SK-N-SH (cell line): Measurements from ENCODE around the gene BTBD7. TPM values are rescaled to one million over a fixed set of nuclear protein-coding genes. Genes with fewer than 3 reads are reported as not detected.
A peak's percentile ranks its signal among the peaks of the same experiment; 100 is the strongest.

Source experiments
- CTCF ChIA-PET: fragments of 300-600, 350-600 bp; formaldehyde crosslinking; extraction: SDS; loops from one replicate; lab custom pipeline; 2021; lab: Yijun Ruan, JAX
- POLR2A ChIA-PET: fragments of 350-600 bp; sonication (Branson Sonifier 250); formaldehyde crosslinking; extraction: SDS; loops from one replicate; lab custom pipeline; 2020; ENCODE audit warnings: antibody characterized with exemption, inconsistent platforms; lab: Yijun Ruan, JAX
- DNase-seq: peaks from one replicate; pipeline ENCODE4 v3.0.0; 2012
- H2AFZ ChIP-seq: fragments of 200-600 bp; sonication (generic); 2 replicates; pipeline ENCODE4 v1.8.1; 2016; ENCODE audit warnings: antibody characterized with exemption, mild to moderate bottlenecking, low read depth
- H3F3A ChIP-seq: fragments of 200-600 bp; sonication (generic); replicated peaks from 2 replicates; pipeline ENCODE3; 2016; ENCODE audit warnings: antibody characterized with exemption, mild to moderate bottlenecking; ENCODE audit not compliant: insufficient read depth
- H3K27ac ChIP-seq, 2 experiments: fragments of 200-500 bp in 1 of 2; fragments of 200-600 bp in 1 of 2; sonication (Bioruptor generic) in 1 of 2; sonication (generic), shearing (Covaris generic) in 1 of 2; 2 replicates each; pipeline versions ENCODE4 v1.5.1 to v1.6.1; 2014 to 2016; ENCODE audit warnings: low read depth in 2 of 2, inconsistent platforms in 1 of 2, low read length in 1 of 2, mild to moderate bottlenecking in 1 of 2, mixed read lengths in 1 of 2
- H3K27me3 ChIP-seq: fragments of 200-600 bp; sonication (generic), shearing (Covaris generic); 2 replicates; pipeline ENCODE4 v1.6.1; 2016; ENCODE audit warnings: mixed run types; ENCODE audit not compliant: insufficient read depth
- H3K36me3 ChIP-seq, 2 experiments: fragments of 200-500 bp in 1 of 2; fragments of 200-600 bp in 1 of 2; sonication (Bioruptor generic) in 1 of 2; sonication (generic) in 1 of 2; replicated peaks in 1 of 2; 2 replicates each; pipeline versions ENCODE3 to v1.5.1; 2014 to 2016; ENCODE audit warnings: low read length in 1 of 2, mild to moderate bottlenecking in 1 of 2; ENCODE audit not compliant: insufficient read depth in 2 of 2, control insufficient read depth in 1 of 2
- H3K4me1 ChIP-seq, 2 experiments: fragments of 200-500 bp in 1 of 2; fragments of 200-600 bp in 1 of 2; sonication (Bioruptor generic) in 1 of 2; sonication (generic), shearing (Covaris generic) in 1 of 2; 2 replicates each; pipeline versions ENCODE4 v1.5.1 to v1.6.1; 2014 to 2016; ENCODE audit warnings: low read depth in 1 of 2, low read length in 1 of 2, mixed run types in 1 of 2; ENCODE audit not compliant: insufficient read depth in 2 of 2, control insufficient read depth in 1 of 2
- H3K4me2 ChIP-seq: fragments of 200-600 bp; sonication (generic), shearing (Covaris generic); 2 replicates; pipeline ENCODE4 v1.6.1; 2017; ENCODE audit warnings: mixed run types
- H3K4me3 ChIP-seq, 2 experiments: fragments of 200-500 bp in 1 of 2; fragments of 200-600 bp in 1 of 2; sonication (Bioruptor generic) in 1 of 2; sonication (generic), shearing (Covaris generic) in 1 of 2; 2 replicates each; pipeline versions ENCODE4 v1.5.1 to v1.8.1; 2014 to 2016; ENCODE audit warnings: low read depth in 2 of 2, inconsistent platforms in 1 of 2, low read length in 1 of 2, mild to moderate bottlenecking in 1 of 2, mixed read lengths in 1 of 2, moderate library complexity in 1 of 2
- H3K79me2 ChIP-seq: fragments of 200-600 bp; sonication (generic); 2 replicates; pipeline ENCODE4 v1.8.1; 2017; ENCODE audit warnings: mild to moderate bottlenecking; ENCODE audit not compliant: insufficient read depth
- H3K9ac ChIP-seq: fragments of 200-600 bp; sonication (generic); 2 replicates; pipeline ENCODE4 v1.6.1; 2017; ENCODE audit warnings: mixed run types
- H3K9me2 ChIP-seq: fragments of 200-600 bp; sonication (generic); 2 replicates; pipeline ENCODE4 v1.6.1; 2017; ENCODE audit warnings: mixed run types
- H3K9me3 ChIP-seq: fragments of 200-600 bp; sonication (generic); 2 replicates; pipeline ENCODE4 v1.6.1; 2017; ENCODE audit warnings: mixed run types, mild to moderate bottlenecking, moderate library complexity
- H4K20me1 ChIP-seq: fragments of 200-600 bp; sonication (generic); 2 replicates; pipeline ENCODE4 v1.6.1; 2017; ENCODE audit warnings: mild to moderate bottlenecking, mixed run types; ENCODE audit not compliant: insufficient read depth
- ELF1 ChIP-seq: IDR thresholded peaks from 2 replicates; pipeline ENCODE4 v1.4.0; 2012
- EZH2phosphoT487 ChIP-seq: fragments of 200-600 bp; sonication (generic); IDR thresholded peaks from 2 replicates; pipeline ENCODE4 v1.6.1; 2017; ENCODE audit warnings: low read depth, mixed run types, mild to moderate bottlenecking, antibody characterized with exemption, moderate library complexity, borderline replicate concordance
- FOSL2 ChIP-seq: IDR thresholded peaks from 2 replicates; pipeline ENCODE4 v1.4.0; 2012; ENCODE audit warnings: low read depth, mild to moderate bottlenecking, moderate library complexity, borderline replicate concordance
- FOXJ3 ChIP-seq: sonication (generic); formaldehyde crosslinking; IDR thresholded peaks from 2 replicates; pipeline ENCODE4 v1.5.1; 2020; ENCODE audit warnings: mild to moderate bottlenecking, missing genetic modification reagents
- GATA2 ChIP-seq: sonication (generic); formaldehyde crosslinking; IDR thresholded peaks from 2 replicates; pipeline ENCODE4 v1.5.0; 2020; ENCODE audit warnings: mild to moderate bottlenecking, missing genetic modification reagents
- JUND ChIP-seq: IDR thresholded peaks from 2 replicates; pipeline ENCODE4 v1.4.0; 2012
- MAX ChIP-seq: IDR thresholded peaks from 2 replicates; pipeline ENCODE4 v1.4.0; 2012; ENCODE audit warnings: low read depth
- MEF2A ChIP-seq: IDR thresholded peaks from 2 replicates; pipeline ENCODE4 v1.4.0; 2012; ENCODE audit warnings: low read depth, borderline replicate concordance
- NFIC ChIP-seq: IDR thresholded peaks from 2 replicates; pipeline ENCODE4 v1.4.0; 2012; ENCODE audit warnings: borderline replicate concordance
- NRF1 ChIP-seq: IDR thresholded peaks from 2 replicates; pipeline ENCODE4 v1.6.1; 2012; ENCODE audit warnings: low read depth, mild to moderate bottlenecking, low read length
- POLR2AphosphoS5 ChIP-seq: IDR thresholded peaks from 2 replicates; pipeline ENCODE4 v1.6.1; 2012; ENCODE audit warnings: low read depth, low read length
- RXRA ChIP-seq: IDR thresholded peaks from 2 replicates; pipeline ENCODE4 v1.4.0; 2012; ENCODE audit warnings: low read depth, mild to moderate bottlenecking, borderline replicate concordance
- SMC3 ChIP-seq: IDR thresholded peaks from 2 replicates; pipeline ENCODE4 v1.6.1; 2012; ENCODE audit warnings: low read depth, low read length, improper control_type of control experiment
- TAF1 ChIP-seq: IDR thresholded peaks from 2 replicates; pipeline ENCODE4 v1.6.1; 2012; ENCODE audit warnings: low read depth, mild to moderate bottlenecking, low read length, moderate library complexity, borderline replicate concordance
- TCF12 ChIP-seq: IDR thresholded peaks from 2 replicates; pipeline ENCODE4 v1.4.0; 2012
- TEAD4 ChIP-seq: IDR thresholded peaks from 2 replicates; pipeline ENCODE4 v1.4.0; 2012; ENCODE audit warnings: mild to moderate bottlenecking, borderline replicate concordance; ENCODE audit not compliant: insufficient read depth
- YY1 ChIP-seq: IDR thresholded peaks from 2 replicates; pipeline ENCODE4 v1.4.0; 2012; ENCODE audit warnings: low read depth, mild to moderate bottlenecking
- ZBTB33 ChIP-seq: IDR thresholded peaks from 2 replicates; pipeline ENCODE4 v1.4.0; 2012; ENCODE audit warnings: low read depth, borderline replicate concordance
- WGBS: methylation state at CpG from one replicate; pipeline ENCODE4 v1.1.6; 2017; ENCODE audit warnings: low lambda C conversion rate; 5-methylcytosine and 5-hydroxymethylcytosine counted together
- polyA plus RNA-seq, 3 experiments: library from polyadenylated mRNA; depleted of rRNA; stranded (reverse); fragments of >200 nt; gene quantifications; 2 replicates each; pipeline ENCODE4 v1.2.3, GENCODE V29; 2012
- TF ChIP-seq, protein P1 (sequence below): fragments of 150-350 bp; IDR thresholded peaks from 2 replicates; pipeline ENCODE4 v1.6.1; 2016; ENCODE audit warnings: mild to moderate bottlenecking, low read depth, low read length
- TF ChIP-seq, protein P2 (sequence below): fragments of 150-350 bp; IDR thresholded peaks from 2 replicates; pipeline ENCODE4 v1.6.1; 2017; ENCODE audit warnings: antibody characterized with exemption, low read length, low read depth, borderline replicate concordance
- TF ChIP-seq, protein P3 (sequence below): IDR thresholded peaks from 2 replicates; pipeline ENCODE4 v1.4.0; 2012; ENCODE audit warnings: low read depth, borderline replicate concordance
- TF ChIP-seq, protein P4 (sequence below): IDR thresholded peaks from 2 replicates; pipeline ENCODE4 v1.6.1; 2012; ENCODE audit warnings: mild to moderate bottlenecking, low read depth, low read length, moderate library complexity
- TF ChIP-seq, protein P5 (sequence below): IDR thresholded peaks from 2 replicates; pipeline ENCODE4; 2012

BTBD7 gene
- 8.6 and 9.7 TPM in 2 replicates for polyA plus RNA-seq (2012; rRNA removed)
- 8.5 and 8.7 TPM in 2 replicates for polyA plus RNA-seq (2012; cell fraction: cytosol; rRNA removed)
- 9.1 and 13.9 TPM in 2 replicates for polyA plus RNA-seq (2012; cell fraction: nucleus; rRNA removed)

DNA sequence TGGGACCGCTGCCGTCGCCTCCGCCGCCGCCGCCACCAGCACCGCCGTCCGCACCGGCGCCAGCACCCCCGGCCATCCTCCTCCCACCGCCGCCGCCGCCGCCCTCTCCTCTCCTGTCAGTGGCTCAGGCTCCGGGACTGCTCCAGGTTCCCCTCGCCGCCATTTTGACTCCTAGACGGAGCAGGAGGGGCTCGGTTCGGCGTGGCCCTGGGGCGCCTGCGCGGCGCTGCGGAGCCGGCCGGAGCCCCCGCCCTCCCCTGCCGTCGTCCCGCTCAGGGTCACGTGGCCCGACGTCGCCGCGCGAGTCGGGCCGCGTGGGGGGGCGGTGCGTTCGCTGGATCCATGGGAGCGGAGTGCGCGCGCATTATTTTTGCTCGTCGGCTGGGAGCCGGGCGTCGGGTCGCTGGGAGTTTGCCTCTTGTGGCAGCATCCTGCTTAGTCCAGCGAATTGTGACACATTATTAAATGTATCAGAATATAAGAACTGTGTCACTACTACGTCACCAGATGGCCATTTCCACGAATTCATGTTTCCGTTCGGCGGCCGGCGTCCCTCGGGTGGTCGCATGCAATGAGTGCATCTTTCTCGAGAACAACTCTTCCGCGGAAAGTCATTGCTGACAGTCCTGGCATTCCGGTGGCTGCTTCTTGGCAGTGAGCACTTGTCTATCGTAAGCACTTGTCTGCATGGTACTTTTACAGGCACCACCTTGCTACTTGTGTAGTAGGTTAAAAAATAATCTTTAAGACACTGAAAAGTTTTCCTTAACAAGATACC, at the start of gene BTBD7:
Gene BTBD7, minus strand, starts transcription at position 184 of the 778 bp plus-strand sequence. CDS start 36,985 bp downstream, outside the sequence.
- H3K9me2 ChIP-seq, result no peaks in the 10 kb centered on the region
- peak; percentile 99 for DNase-seq
- H2AFZ ChIP-seq, result peak within 1 kb of the TSS; percentile 91
- no peaks in the 10 kb centered on the region for H3K36me3 ChIP-seq
- H3K4me2 ChIP-seq, result peak within 1 kb of the TSS; percentile 89
- H3K27ac ChIP-seq, result peak within 1 kb of the TSS; percentile 89 to 90
- H3K9me3 ChIP-seq, result no peaks in the 10 kb centered on the region
- H3K4me1 ChIP-seq, result peaks cover 0 to 19% of the 10 kb centered on the region in 2 experiments; a peak in 3 of 4 replicates
- CTCF ChIA-PET, result no interaction called here
- POLR2A ChIA-PET, result no interaction called here
- H3K27me3 ChIP-seq, result no peaks in the 10 kb centered on the region
- H3F3A ChIP-seq, result no peaks in the 10 kb centered on the region
- peak within 1 kb of the TSS; percentile 84 to 89 for H3K4me3 ChIP-seq
- peak within 1 kb of the TSS; percentile 92 for H3K9ac ChIP-seq
- WGBS, result 1% methylated on average over 25 of the region's 74 CpGs
- H4K20me1 ChIP-seq, result peaks cover 34% of the 10 kb centered on the region
- peaks cover 47% of the 10 kb centered on the region for H3K79me2 ChIP-seq
- TF ChIP-seq, protein P1, sequence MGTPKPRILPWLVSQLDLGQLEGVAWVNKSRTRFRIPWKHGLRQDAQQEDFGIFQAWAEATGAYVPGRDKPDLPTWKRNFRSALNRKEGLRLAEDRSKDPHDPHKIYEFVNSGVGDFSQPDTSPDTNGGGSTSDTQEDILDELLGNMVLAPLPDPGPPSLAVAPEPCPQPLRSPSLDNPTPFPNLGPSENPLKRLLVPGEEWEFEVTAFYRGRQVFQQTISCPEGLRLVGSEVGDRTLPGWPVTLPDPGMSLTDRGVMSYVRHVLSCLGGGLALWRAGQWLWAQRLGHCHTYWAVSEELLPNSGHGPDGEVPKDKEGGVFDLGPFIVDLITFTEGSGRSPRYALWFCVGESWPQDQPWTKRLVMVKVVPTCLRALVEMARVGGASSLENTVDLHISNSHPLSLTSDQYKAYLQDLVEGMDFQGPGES, result no peak
- TF ChIP-seq, protein P2, sequence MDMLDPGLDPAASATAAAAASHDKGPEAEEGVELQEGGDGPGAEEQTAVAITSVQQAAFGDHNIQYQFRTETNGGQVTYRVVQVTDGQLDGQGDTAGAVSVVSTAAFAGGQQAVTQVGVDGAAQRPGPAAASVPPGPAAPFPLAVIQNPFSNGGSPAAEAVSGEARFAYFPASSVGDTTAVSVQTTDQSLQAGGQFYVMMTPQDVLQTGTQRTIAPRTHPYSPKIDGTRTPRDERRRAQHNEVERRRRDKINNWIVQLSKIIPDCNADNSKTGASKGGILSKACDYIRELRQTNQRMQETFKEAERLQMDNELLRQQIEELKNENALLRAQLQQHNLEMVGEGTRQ, result peak; percentile 85
- peak; percentile 87 for TF ChIP-seq YY1
- TF ChIP-seq TEAD4, result 0 out of 2 replicates have a peak, but pooled peaks have one; percentile 21
- TF ChIP-seq SMC3, result 0 out of 2 replicates have a peak, but pooled peaks have one; percentile 5
- TF ChIP-seq, protein P3, sequence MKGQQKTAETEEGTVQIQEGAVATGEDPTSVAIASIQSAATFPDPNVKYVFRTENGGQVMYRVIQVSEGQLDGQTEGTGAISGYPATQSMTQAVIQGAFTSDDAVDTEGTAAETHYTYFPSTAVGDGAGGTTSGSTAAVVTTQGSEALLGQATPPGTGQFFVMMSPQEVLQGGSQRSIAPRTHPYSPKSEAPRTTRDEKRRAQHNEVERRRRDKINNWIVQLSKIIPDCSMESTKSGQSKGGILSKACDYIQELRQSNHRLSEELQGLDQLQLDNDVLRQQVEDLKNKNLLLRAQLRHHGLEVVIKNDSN, result peak; percentile 92
- no peak for TF ChIP-seq GATA2 (CRISPR knock-in tag)
- no peak for TF ChIP-seq JUND
- no peak for TF ChIP-seq ZBTB33
- TF ChIP-seq FOSL2, result no peak
- TF ChIP-seq ELF1, result no peak
- TF ChIP-seq, protein P4, sequence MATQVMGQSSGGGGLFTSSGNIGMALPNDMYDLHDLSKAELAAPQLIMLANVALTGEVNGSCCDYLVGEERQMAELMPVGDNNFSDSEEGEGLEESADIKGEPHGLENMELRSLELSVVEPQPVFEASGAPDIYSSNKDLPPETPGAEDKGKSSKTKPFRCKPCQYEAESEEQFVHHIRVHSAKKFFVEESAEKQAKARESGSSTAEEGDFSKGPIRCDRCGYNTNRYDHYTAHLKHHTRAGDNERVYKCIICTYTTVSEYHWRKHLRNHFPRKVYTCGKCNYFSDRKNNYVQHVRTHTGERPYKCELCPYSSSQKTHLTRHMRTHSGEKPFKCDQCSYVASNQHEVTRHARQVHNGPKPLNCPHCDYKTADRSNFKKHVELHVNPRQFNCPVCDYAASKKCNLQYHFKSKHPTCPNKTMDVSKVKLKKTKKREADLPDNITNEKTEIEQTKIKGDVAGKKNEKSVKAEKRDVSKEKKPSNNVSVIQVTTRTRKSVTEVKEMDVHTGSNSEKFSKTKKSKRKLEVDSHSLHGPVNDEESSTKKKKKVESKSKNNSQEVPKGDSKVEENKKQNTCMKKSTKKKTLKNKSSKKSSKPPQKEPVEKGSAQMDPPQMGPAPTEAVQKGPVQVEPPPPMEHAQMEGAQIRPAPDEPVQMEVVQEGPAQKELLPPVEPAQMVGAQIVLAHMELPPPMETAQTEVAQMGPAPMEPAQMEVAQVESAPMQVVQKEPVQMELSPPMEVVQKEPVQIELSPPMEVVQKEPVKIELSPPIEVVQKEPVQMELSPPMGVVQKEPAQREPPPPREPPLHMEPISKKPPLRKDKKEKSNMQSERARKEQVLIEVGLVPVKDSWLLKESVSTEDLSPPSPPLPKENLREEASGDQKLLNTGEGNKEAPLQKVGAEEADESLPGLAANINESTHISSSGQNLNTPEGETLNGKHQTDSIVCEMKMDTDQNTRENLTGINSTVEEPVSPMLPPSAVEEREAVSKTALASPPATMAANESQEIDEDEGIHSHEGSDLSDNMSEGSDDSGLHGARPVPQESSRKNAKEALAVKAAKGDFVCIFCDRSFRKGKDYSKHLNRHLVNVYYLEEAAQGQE, result no peak
- TF ChIP-seq MEF2A, result no peak
- peak; percentile 68 for TF ChIP-seq MAX
- peak; percentile 81 for TF ChIP-seq TAF1
- peak; percentile 51 for TF ChIP-seq POLR2AphosphoS5
- TF ChIP-seq EZH2phosphoT487, result no peak
- TF ChIP-seq FOXJ3, result peak; percentile 34; the same call in 1 of the 2 replicates
- TF ChIP-seq NFIC, result no peak
- TF ChIP-seq RXRA, result no peak
- TF ChIP-seq TCF12, result no peak
- TF ChIP-seq NRF1, result peak; percentile 86
- TF ChIP-seq, protein P5, sequence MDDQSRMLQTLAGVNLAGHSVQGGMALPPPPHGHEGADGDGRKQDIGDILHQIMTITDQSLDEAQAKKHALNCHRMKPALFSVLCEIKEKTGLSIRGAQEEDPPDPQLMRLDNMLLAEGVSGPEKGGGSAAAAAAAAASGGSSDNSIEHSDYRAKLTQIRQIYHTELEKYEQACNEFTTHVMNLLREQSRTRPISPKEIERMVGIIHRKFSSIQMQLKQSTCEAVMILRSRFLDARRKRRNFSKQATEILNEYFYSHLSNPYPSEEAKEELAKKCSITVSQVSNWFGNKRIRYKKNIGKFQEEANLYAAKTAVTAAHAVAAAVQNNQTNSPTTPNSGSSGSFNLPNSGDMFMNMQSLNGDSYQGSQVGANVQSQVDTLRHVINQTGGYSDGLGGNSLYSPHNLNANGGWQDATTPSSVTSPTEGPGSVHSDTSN, result no peak
